Gastroesophageal sphincter (tissue), 4 donors: ENCODE data around the gene AP4S1. TPM values are rescaled to one million over a fixed set of nuclear protein-coding genes. Genes with fewer than 3 reads are reported as not detected.

Source experiments
- ATAC-seq: fragments of 150-250 bp; one replicate; pipeline ENCODE4 v1.9.1; 2016; ENCODE audit warnings: mild to moderate bottlenecking, moderate library complexity
- H3K27ac ChIP-seq, 4 donors: fragments of 200-600 bp; sonication (generic) in 3 of 4; 1 replicate in 3 of 4; 2 replicates in 1 of 4; pipeline ENCODE4 v1.5.1; 2016 to 2019
- H3K27me3 ChIP-seq: fragments of 200-600 bp; sonication (generic); one replicate; pipeline ENCODE4 v1.5.1; 2019
- H3K36me3 ChIP-seq, 2 donors: fragments of 200-600 bp; sonication (generic); one replicate each; pipeline ENCODE4 v1.5.1; 2019; ENCODE audit warnings: control low read depth in 1 of 2
- H3K4me1 ChIP-seq, 3 donors: fragments of 200-600 bp; sonication (generic); 1 replicate in 2 of 3; 2 replicates in 1 of 3; pipeline ENCODE4 v1.5.1; 2016 to 2019; ENCODE audit warnings: control low read depth in 2 of 3
- H3K4me3 ChIP-seq, 2 donors: fragments of 200-600 bp; sonication (generic); one replicate each; pipeline ENCODE4 v1.5.1; 2019; ENCODE audit warnings: mild to moderate bottlenecking in 1 of 2, moderate library complexity in 1 of 2
- H3K9me3 ChIP-seq, 3 donors: fragments of 200-600 bp; sonication (generic); one replicate each; pipeline ENCODE4 v1.5.1; 2017 to 2019; ENCODE audit warnings: control low read depth in 2 of 3
- CTCF ChIP-seq, 4 experiments: fragments of 200-600 bp in 2 of 4; fragments of 450-650 bp in 2 of 4; sonication (generic) in 1 of 4; IDR thresholded peaks; one replicate each; pipeline ENCODE4 v1.5.1; 2017 to 2019; ENCODE audit warnings: antibody characterized with exemption in 4 of 4, mild to moderate bottlenecking in 2 of 4, moderate library complexity in 2 of 4
- EP300 ChIP-seq: sonication (generic); formaldehyde crosslinking; IDR thresholded peaks from one replicate; pipeline ENCODE4 v1.6.1; 2017; ENCODE audit warnings: antibody characterized with exemption, mild to moderate bottlenecking
- POLR2A ChIP-seq, 2 donors: fragments of 450-650 bp; IDR thresholded peaks; one replicate each; pipeline ENCODE4 v1.6.1; 2017; ENCODE audit warnings: antibody characterized with exemption in 2 of 2, mild to moderate bottlenecking in 2 of 2, moderate library complexity in 1 of 2
- POLR2AphosphoS5 ChIP-seq: sonication (generic); formaldehyde crosslinking; IDR thresholded peaks from one replicate; pipeline ENCODE4 v1.6.1; 2017; ENCODE audit warnings: antibody characterized with exemption
- WGBS, 2 donors: methylation state at CpG; one replicate each; pipeline ENCODE4 v1.1.5; 2018; ENCODE audit warnings: low coverage in 1 of 2; 5-methylcytosine and 5-hydroxymethylcytosine counted together
- total RNA-seq, 4 donors: library from RNA; depleted of rRNA; stranded (reverse); fragments of >200 nt; gene quantifications; one replicate each; pipeline ENCODE4 v1.1.0, GENCODE V29; 2016

AP4S1 gene
- total RNA-seq, 4 donors from 2014 or later = 6.6 to 13.3 (median 12.2) TPM

GRCh38 chr14:31010935-31011334 is 14.5 kb upstream of the AP4S1 start:
- no peak for ATAC-seq
- Histone ChIP-seq H3K36me3 (peaks cover 0 to 17% of the 10 kb centered on the region in 2 donors), H3K27me3 (no peaks in the 10 kb centered on the region), H3K4me3 (no peak overlapping the region), H3K9me3 (no peaks in the 10 kb centered on the region), H3K27ac (peak overlapping the region in 1 of 4 donors; percentile 2), H3K4me1 (peaks cover 0 to 24% (median 4%) of the 10 kb centered on the region in 3 donors)
- 17 to 56% methylated on average over 1 to 3 of the region's 3 CpGs for WGBS, 2 donors
- TF ChIP-seq CTCF (IDR thresholded peaks at IDR 0.05) = no peak
- no peak for TF ChIP-seq EP300
- no peak for TF ChIP-seq POLR2A (IDR thresholded peaks at IDR 0.05)
- TF ChIP-seq POLR2AphosphoS5 = no peak

GRCh38 chr14:31013841-31014240 is 11.6 kb upstream of the AP4S1 start:
- no peak for TF ChIP-seq POLR2AphosphoS5
- no peak for ATAC-seq
- H3K4me1 ChIP-seq = peaks cover 0 to 43% (median 4%) of the 10 kb centered on the region in 3 donors
- H3K27ac ChIP-seq = no peak overlapping the region
- no peaks in the 10 kb centered on the region for H3K27me3 ChIP-seq
- no peaks in the 10 kb centered on the region for H3K9me3 ChIP-seq
- WGBS, 2 donors = 92% methylated on average over 4 of the region's 4 CpGs
- no peak overlapping the region for H3K4me3 ChIP-seq
- peaks cover 0 to 17% of the 10 kb centered on the region in 2 donors for H3K36me3 ChIP-seq

DNA sequence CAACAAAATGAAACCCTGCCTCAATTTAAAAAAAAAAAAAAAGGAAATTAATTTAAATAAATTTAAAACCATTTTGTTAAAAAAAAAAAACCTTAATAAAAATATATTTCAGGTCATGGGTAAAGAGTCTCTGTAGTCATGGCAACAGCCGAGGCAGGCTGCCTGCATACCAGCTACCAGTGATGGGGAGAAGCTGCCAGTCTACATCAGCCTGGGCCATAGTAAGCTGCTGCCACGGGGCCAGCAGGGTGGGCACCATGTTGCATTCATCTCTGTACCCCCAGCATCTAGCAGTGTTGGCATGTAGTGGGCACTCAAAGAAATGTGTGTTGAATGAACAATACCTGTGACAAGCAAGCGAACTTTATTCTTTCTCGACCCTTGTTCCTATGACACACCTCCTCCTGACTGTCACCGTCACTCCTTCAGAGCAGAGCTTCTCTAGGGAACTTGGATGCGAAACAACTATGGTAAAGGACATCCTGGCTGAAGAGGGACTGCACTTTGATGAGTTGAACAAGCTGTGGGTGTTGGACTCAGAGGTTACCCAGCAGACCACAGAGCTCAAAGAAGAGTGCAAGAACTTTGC is 7.3 kb upstream of the AP4S1 start:
- 20 to 78% methylated on average over 1 to 6 of the region's 6 CpGs for WGBS, 2 donors
- ATAC-seq = no peak
- Histone ChIP-seq H3K4me1 (peaks cover 0 to 75% (median 4%) of the 10 kb centered on the region in 3 donors), H3K27ac (no peak overlapping the region), H3K9me3 (no peaks in the 10 kb centered on the region), H3K36me3 (peaks cover 0 to 8% of the 10 kb centered on the region in 2 donors), H3K4me3 (no peak overlapping the region), H3K27me3 (no peaks in the 10 kb centered on the region)
- no peak for TF ChIP-seq EP300
- TF ChIP-seq POLR2A (IDR thresholded peaks at IDR 0.05) = no peak
- no peak for TF ChIP-seq POLR2AphosphoS5
- no peak for TF ChIP-seq CTCF (IDR thresholded peaks at IDR 0.05)

GRCh38 chr14:31020834-31021575 is 4.4 kb upstream of the AP4S1 start:
- no peak for ATAC-seq
- peaks cover 0 to 74% (median 0%) of the 10 kb centered on the region in 3 donors for H3K4me1 ChIP-seq

DNA sequence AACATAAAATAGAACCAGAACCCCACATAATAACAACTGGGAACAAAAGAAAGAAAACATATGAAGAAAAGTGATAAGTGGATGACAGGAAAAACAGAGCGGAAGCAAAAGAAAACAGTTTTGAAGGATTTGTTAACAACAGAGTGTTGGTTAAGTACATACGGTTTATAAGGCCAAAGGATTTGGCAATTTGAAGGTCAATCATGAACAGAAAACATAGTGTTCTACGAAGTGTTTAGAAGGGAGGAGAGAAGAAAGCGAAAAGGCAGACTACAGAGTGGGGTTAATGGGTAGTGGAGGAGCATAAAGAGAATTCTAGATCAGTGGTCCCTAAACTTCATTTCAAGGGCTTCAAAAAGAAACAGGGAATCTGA is 3.9 kb upstream of the AP4S1 start:
- no peaks in the 10 kb centered on the region for H3K27me3 ChIP-seq
- TF ChIP-seq POLR2AphosphoS5 (peak; percentile 15), CTCF (IDR thresholded peaks at IDR 0.05) (no peak), POLR2A (IDR thresholded peaks at IDR 0.05) (no peak), EP300 (no peak)
- WGBS, 2 donors = 64 to 83% methylated on average over 4 of the region's 4 CpGs
- H3K4me1 ChIP-seq = peaks cover 0 to 71% (median 0%) of the 10 kb centered on the region in 3 donors
- H3K27ac ChIP-seq = no peak overlapping the region
- H3K9me3 ChIP-seq = no peaks in the 10 kb centered on the region
- no peak for ATAC-seq
- peaks cover 0 to 8% of the 10 kb centered on the region in 2 donors for H3K36me3 ChIP-seq
- no peak overlapping the region for H3K4me3 ChIP-seq

More at GRCh38 chr14:31020834-31021575, 4.4 kb upstream of the AP4S1 start:
- no peaks in the 10 kb centered on the region for H3K27me3 ChIP-seq
- H3K4me3 ChIP-seq = no peak overlapping the region
- peaks cover 0 to 8% of the 10 kb centered on the region in 2 donors for H3K36me3 ChIP-seq
- no peak overlapping the region for H3K27ac ChIP-seq
- TF ChIP-seq POLR2A (IDR thresholded peaks at IDR 0.05) = no peak
- no peak for TF ChIP-seq EP300
- TF ChIP-seq POLR2AphosphoS5 = no peak
- TF ChIP-seq CTCF (IDR thresholded peaks at IDR 0.05) = no peak
- 71 to 72% methylated on average over 6 to 8 of the region's 8 CpGs for WGBS, 2 donors
- H3K9me3 ChIP-seq = no peaks in the 10 kb centered on the region
